DMS53 treated with DMSO at 0.1 percent for 48 hours (cell line): ENCODE measurements around the gene TTLL9.

ENCODE experiments used
- DNase-seq: peaks from one replicate; lab custom pipeline; 2025; ENCODE audit not compliant: unreplicated experiment; lab: John Stamatoyannopoulos, UW

The TTLL9 gene

GRCh38 chr20:31939661-31940060 lies 69.2 kb downstream of the TTLL9 start:
- no peak for DNase-seq

- no peak for DNase-seq
These were observed 72.6 kb downstream of the TTLL9 start for GRCh38 chr20:31943052-31943471.

GRCh38 chr20:31945319-31945718 lies 74.9 kb downstream of the TTLL9 start:
- DNase-seq: no peak

GRCh38 chr20:31945785-31946184 lies 75.4 kb downstream of the TTLL9 start:
- no peak for DNase-seq

GRCh38 chr20:31948008-31948407 lies 77.6 kb downstream of the TTLL9 start:
- no peak for DNase-seq

- no peak for DNase-seq
These were observed 79.6 kb downstream of the TTLL9 start for GRCh38 chr20:31949877-31950646.

DNA sequence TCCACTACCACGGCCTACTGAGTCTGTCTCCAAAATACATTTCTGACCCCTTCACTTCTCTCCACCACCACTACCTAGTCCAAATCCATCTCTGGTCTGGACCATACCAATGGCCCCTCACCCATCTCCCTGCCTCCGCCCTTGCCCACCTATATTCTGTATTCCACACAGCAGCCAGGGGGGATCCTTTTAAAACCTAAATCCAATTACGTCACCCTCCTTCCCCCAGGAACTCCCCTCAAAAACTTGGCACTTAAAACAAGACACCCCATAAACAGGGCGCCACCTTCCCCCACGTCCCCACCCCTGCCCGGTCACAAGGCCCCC lies 80.7 kb downstream of the TTLL9 start:
- no peak for DNase-seq

DNA sequence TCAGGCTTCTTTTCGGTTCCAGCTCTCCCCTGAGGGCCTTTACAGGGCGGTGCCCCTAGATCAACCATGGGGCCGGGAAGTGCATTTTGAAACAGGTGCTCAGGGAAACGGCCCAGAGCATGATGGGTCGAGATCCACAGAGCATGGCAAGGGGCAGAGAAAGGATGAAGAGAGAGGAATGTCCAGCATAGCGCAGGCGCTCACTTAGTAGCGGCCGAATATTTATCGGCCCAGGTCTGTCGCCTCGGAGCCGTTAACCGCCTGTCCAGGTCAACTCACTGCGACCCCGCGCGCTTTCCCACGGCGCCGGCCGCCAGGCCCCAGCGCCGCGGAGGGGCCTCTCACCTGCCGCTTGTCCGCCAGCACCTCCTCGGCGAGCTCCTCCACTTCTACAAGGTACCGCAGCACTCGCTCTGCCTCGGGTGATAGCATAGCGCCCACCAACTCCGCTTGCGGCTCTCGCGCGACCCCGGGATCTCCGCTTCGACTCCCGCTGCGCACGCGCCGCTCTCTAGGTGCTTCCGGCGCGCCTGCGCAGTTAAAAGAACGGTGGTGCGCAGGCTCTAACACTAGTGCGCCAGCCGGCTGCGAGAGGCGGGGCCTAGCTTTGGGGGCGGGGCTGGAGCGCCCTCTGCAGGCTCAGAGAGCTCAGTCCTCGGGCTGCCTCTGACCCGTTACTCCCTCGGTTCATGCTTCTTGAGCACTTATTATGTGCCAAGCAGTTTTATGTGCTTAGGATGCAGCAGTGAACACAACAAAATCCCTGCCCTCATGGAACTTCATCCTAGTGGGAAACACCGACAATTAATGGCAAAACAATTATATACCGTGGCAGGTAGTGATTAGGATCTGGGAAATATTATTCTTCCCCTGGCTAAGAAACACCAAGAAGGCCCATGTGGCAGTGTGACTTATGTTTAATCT lies 81.4 kb downstream of the TTLL9 start, which contains the start of gene PDRG1:
Gene PDRG1 (minus strand): TSS at position 517 of the 924 bp plus-strand sequence. CDS start 85 bp downstream, at position 432.
- peak; percentile 92 for DNase-seq

DNA sequence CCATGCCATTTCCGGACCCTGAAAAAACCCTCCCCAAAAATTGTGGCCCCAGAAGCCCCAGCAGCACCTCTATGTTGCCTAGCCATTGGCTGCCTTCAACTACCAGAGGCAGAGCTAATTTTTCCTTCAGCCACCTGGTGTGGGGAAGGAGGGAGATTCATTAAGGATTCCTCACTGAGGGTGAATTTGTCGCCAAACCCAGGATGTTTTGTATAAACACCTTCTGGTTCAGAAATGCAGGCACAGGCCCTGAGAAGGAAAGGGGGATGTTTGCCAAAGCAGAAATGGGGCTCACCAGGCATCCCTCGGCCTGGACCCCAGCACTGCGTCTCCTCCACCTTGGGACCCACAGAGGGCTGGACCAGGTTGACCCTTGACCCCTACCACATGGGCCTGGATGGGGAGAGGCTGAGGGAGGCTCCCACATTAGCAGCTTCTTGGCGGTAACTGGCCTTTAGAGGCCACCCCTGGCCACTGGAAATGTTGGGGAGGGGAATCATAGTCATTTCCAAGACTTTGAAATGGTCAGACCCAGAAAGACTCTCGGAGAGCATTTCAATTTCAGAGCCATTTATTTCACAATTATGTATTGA lies 83.2 kb downstream of the TTLL9 start:
- no peak for DNase-seq

DNA sequence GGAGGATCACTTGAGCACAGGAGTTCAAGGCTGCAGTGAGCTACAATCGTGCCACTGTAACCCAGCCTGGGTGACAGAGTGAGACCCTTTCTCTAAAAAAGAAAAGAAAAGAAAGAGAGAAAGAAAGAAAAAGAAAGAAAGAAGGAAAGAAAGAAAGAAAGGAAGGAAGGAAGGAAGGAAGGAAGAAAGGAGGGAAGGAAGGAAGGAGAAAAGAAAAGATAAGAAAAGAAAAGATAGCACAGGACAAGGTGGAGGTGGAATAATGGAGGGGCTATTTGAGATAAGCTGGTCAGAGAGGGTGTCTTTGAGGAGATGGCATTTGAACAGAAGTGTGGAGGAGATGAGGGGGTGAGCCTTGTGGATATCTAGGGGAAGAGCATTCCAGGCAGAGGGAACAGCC lies 84.1 kb downstream of the TTLL9 start:
- no peak for DNase-seq

DNA sequence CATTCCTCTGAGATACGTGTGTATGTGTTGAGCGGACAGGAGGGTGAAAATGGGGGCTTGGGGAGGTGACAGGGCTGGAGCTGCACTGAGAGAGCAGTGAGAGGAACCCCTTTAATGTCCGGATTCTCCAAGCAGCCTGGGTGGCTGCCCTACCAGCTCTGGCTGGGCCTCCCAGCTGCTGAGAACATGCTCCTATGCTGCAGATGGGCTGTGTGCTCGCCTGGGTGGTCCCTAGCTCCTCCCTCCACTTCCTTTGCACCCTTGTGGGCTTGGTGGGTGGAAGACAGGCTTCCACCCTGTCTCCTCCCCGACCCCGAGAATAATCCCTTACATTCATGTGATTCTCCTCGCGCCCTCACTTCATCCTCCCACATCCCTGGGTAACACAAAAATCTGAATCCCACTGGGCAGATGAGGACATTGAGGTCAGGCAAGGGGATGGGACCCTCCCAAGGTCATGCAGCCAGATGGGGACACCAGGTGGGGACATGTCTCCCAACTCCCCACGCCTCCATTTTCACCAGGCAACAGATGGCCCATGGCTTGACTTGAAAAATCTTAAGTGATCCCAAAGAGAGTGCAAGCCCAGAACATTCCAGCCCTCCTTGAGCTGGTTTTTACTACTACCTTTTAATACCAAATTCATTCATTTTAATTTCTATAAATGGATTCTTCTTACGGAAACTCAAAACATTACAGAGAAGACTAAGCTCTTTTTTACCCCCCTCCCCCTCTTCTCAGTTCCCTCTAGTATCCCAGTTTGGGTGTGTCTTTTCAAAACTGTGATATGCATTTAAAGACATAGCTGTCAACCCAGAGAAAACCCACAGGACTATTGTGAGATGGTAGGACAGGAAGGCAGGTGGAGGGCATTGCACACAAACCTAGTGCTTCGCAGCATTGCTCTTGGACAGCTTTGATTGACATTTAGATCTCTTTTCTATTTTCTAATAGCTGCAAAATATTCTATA lies 86.4 kb downstream of the TTLL9 start:
- DNase-seq: no peak

DNA sequence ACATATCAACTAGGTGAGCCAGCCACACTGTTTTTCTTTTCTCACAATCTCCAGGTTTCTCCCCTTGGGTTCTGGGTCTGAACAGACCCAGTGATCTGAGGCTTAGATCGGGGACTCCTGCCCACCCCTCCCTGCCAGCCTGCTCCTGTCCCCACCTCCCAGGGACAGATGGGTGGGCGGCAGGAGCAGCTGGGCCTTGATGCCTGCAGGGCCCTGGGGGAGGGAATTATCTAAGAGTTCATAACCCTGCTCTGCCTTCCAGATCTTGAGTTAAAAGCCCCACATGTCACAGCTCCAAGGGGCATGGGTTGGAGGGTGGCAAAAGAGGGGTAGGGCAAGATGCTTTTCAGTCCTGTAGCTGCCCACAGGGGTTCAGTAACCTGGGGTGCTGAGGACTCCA lies 92.3 kb downstream of the TTLL9 start:
- DNase-seq: no peak

- DNase-seq: no peak
These were observed 93.5 kb downstream of the TTLL9 start for GRCh38 chr20:31963889-31964288.

DNA sequence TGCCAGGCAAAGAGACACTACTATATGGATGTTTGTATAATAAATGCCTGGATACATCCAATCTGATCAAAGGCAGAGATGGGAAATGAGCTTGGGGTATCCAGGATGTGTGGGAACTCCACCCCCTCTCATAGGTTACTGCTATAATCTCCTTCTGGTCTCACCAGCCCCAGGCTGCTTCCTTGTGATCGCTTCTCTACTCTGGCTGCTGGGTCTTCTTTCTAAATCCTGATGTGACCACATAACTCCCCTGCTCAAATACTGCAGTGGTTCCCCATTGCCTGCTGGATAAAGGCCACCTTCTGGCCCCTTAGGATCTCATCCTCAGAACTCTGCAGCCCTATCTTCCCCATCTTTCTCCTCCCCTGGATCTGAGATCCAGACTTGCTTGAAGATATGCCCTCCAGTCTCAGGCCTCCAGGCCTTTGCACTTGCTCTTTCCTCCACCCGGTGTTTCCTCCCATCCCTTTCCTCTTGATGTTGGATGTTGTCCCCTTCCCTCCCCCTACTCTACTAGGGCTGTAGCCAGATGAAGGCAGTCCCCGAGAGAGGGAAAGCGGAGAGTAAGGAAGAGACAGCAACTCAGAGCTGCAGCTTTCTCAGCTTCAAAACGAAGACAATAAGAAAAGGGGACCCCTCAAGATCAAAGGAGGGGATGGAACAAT lies 96.7 kb downstream of the TTLL9 start:
- no peak for DNase-seq

DNA sequence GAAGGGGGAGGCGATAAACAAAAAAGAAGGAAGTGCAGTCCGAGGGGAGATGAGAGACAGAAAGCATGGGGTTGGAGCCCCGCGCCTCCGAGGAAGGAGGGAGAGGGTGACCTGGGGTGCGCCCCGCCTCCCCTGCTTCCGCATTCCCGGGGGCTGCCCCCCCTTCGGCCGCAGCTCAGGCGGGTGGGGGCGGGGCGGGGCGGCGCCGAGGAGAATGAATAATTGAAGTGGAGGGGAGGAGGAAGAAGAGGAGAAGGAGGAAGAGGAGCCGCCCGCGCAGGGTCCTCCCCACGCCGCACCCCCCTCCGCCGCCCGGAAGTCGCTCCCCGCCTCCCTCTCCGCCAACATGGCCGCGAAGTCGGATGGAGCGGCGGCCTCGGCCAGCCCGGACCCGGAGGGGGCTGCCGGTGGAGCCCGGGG lies 97.4 kb downstream of the TTLL9 start, which contains the start of gene XKR7:
Gene XKR7 (plus strand): TSS at position 322 of the 420 bp plus-strand sequence. CDS start 25 bp downstream, at position 347.
- peak; percentile 12 for DNase-seq

DNA sequence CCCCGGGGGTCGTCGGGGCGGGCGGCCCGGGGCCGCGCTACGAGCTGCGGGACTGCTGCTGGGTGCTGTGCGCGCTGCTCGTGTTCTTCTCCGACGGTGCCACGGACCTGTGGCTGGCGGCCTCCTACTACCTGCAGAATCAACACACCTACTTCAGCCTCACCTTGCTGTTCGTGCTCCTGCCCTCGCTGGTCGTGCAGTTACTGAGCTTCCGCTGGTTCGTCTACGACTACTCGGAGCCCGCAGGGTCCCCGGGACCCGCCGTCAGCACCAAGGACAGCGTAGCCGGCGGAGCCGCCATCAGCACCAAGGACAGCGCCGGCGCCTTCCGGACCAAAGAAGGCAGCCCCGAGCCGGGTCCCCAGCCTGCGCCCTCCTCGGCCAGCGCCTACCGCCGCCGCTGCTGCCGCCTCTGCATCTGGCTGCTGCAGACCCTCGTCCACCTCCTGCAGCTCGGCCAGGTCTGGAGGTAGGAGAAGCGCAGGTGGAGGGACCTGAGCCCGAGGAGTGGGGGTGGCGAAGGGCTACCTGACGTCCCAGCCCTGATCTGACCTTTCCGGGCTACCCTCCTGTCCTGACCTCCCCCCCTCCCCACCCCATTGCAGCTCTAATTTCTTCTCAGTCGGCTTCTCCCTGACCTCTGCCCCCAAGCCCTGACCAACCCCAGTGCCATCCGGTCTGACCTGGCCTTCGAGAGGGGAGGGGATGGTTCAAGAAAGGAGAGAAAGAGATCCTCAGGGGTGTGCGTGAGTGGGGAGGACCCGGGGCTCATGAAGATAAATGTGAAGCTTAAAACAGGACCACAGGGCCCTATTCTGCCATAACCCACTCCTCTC lies 98.1 kb downstream of the TTLL9 start:
- peak; percentile 49 for DNase-seq

GRCh38 chr20:31969991-31970390 lies 99.6 kb downstream of the TTLL9 start:
- DNase-seq: no peak

DNA sequence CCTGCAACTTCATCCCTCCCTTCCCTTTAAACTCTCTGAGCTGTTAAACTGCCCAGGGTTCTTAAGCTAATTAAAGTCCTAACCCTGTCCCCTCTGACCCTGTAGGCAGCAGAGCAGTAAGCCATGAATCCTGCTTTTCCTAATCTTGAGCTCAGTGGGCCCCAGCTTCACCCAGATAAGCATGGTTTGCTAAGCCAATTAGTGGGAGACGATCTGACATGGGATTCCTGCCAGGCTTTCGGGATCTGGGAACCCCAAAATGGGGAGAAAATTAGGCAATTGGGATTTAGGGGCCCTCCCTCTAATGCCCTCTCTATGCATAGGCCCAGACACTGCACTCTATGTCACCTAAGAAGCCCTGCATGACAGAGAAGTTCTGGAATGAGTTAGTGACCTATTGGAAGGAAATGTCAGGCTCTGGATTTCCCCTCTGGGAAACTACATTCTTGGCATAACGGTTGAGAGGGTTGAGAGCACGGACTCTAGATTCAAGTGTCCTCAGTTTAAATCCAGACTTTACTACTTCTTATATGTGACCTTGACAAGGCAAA lies 102.1 kb downstream of the TTLL9 start:
- no peak for DNase-seq

GRCh38 chr20:31974296-31974695 lies 103.9 kb downstream of the TTLL9 start:
- DNase-seq: no peak
